EL (cell line): ENCODE data around the gene GSC2.

ENCODE experiments used
- DNase-seq: peaks from one replicate; pipeline ENCODE4 v3.0.0-alpha.2; 2016

The GSC2 gene

GRCh38 chr22:19149991-19150390 is at the start of gene GSC2:
Gene GSC2 (minus strand): TSS chr22:19150292. CDS start chr22:19150283, 9 bp downstream.
- DNase-seq, result no peak

GRCh38 chr22:19199479-19199878 is 49.4 kb upstream of the GSC2 start:
- no peak for DNase-seq

- DNase-seq, result no peak
These were observed 48.1 kb upstream of the GSC2 start for GRCh38 chr22:19197997-19198865.

- DNase-seq, result no peak
These were observed 46.9 kb upstream of the GSC2 start for GRCh38 chr22:19196841-19197612.

- DNase-seq, result no peak
These were observed 46.0 kb upstream of the GSC2 start for GRCh38 chr22:19195796-19196731.

GRCh38 chr22:19194766-19195536 is 44.9 kb upstream of the GSC2 start:
- no peak for DNase-seq

- no peak for DNase-seq
These were observed 43.8 kb upstream of the GSC2 start for GRCh38 chr22:19193879-19194278.

GRCh38 chr22:19187716-19188563 is 37.8 kb upstream of the GSC2 start:
- no peak for DNase-seq

GRCh38 chr22:19184276-19184997 is 34.3 kb upstream of the GSC2 start:
- DNase-seq, result no peak

GRCh38 chr22:19183216-19183615 is 33.1 kb upstream of the GSC2 start:
- DNase-seq, result no peak

- no peak for DNase-seq
These were observed 32.5 kb upstream of the GSC2 start for GRCh38 chr22:19182472-19183157.

GRCh38 chr22:19181786-19182471 is 31.8 kb upstream of the GSC2 start:
- no peak for DNase-seq

GRCh38 chr22:19180740-19181410 is 30.8 kb upstream of the GSC2 start:
- no peak for DNase-seq

- DNase-seq, result no peak
These were observed 30.1 kb upstream of the GSC2 start for GRCh38 chr22:19180234-19180633.

GRCh38 chr22:19179497-19180048 is 29.5 kb upstream of the GSC2 start:
- peak; percentile 83 for DNase-seq

GRCh38 chr22:19178657-19179496 is 28.8 kb upstream of the GSC2 start, which contains the start of gene SLC25A1:
Gene SLC25A1 (minus strand): TSS chr22:19178736. CDS start chr22:19178673, 63 bp downstream.
- peak; percentile 91 for DNase-seq

GRCh38 chr22:19178065-19178656 is 28.1 kb upstream of the GSC2 start:
- DNase-seq, result no peak
